Ishikawa (cell line): Measurements from ENCODE around the gene KCNG2.

Experiments
- CEBPB ChIP-seq: IDR thresholded peaks from 2 replicates; pipeline ENCODE4 v1.6.1; 2012
- CREB1 ChIP-seq: IDR thresholded peaks from 2 replicates; pipeline ENCODE4 v1.6.1; 2012; ENCODE audit warnings: low read depth
- EGR1 ChIP-seq: IDR thresholded peaks from 2 replicates; pipeline ENCODE4 v1.6.1; 2012
- EP300 ChIP-seq: IDR thresholded peaks from 2 replicates; pipeline ENCODE4 v1.6.1; 2012; ENCODE audit warnings: borderline replicate concordance
- FOXM1 ChIP-seq: IDR thresholded peaks from 2 replicates; pipeline ENCODE4 v1.6.1; 2012; ENCODE audit warnings: low read depth, borderline replicate concordance
- MAX ChIP-seq: IDR thresholded peaks from 2 replicates; pipeline ENCODE4 v1.6.1; 2012
- NFIC ChIP-seq: IDR thresholded peaks from 2 replicates; pipeline ENCODE4 v1.6.1; 2012
- RAD21 ChIP-seq: IDR thresholded peaks from 2 replicates; pipeline ENCODE4 v1.6.1; 2012; ENCODE audit warnings: low read depth
- REST ChIP-seq: IDR thresholded peaks from 2 replicates; pipeline ENCODE4 v1.6.1; 2012; ENCODE audit warnings: low read depth, mild to moderate bottlenecking
- TAF1 ChIP-seq: IDR thresholded peaks from 2 replicates; pipeline ENCODE4 v1.6.1; 2012; ENCODE audit warnings: low read depth, mild to moderate bottlenecking
- TEAD4 ChIP-seq: IDR thresholded peaks from 2 replicates; pipeline ENCODE4 v1.6.1; 2012
- USF1 ChIP-seq: IDR thresholded peaks from 2 replicates; pipeline ENCODE4 v1.6.1; 2012
- YY1 ChIP-seq: IDR thresholded peaks from 2 replicates; pipeline ENCODE4 v1.6.1; 2012; ENCODE audit warnings: low read depth
- ZBTB7A ChIP-seq: IDR thresholded peaks from 2 replicates; pipeline ENCODE4 v1.6.1; 2012; ENCODE audit warnings: low read depth

- no peak for TF ChIP-seq TAF1
- no peak for TF ChIP-seq MAX
- no peak for TF ChIP-seq EP300
- TF ChIP-seq EGR1, result no peak
- TF ChIP-seq FOXM1, result no peak
- TF ChIP-seq CEBPB, result no peak
- TF ChIP-seq USF1, result no peak
- no peak for TF ChIP-seq ZBTB7A
- no peak for TF ChIP-seq CREB1
- no peak for TF ChIP-seq RAD21
- TF ChIP-seq NFIC, result no peak
- no peak for TF ChIP-seq TEAD4
- TF ChIP-seq YY1, result no peak
- TF ChIP-seq REST, result no peak
These were observed 1.2 kb downstream of the KCNG2 start for GRCh38 chr18:79798999-79799370.
